ENCODE data around the gene CLPTM1L.
"Not testable (repeated sequence)": the region's sequence is repeated elsewhere in the genome, so short reads cannot be mapped to it uniquely, and the experiment has no call there.

CLPTM1L gene

GRCh38 chr5:1380011-1380817 is 35.3 kb upstream of the CLPTM1L start:
- Histone ChIP-seq H3K27ac (ENCODE audit: low read depth, low read length) (no peak overlapping the region), H3K9ac (ENCODE audit: low read depth, low read length) (no peak overlapping the region), H3K36me3 (ENCODE audit: control insufficient read depth, insufficient read depth, low read length) (no peaks in the 10 kb centered on the region), H3K9me3 (ENCODE audit: control insufficient read depth, insufficient read depth, low read length) (no peaks in the 10 kb centered on the region), H3K4me3 (ENCODE audit: low read depth, low read length) (no peak overlapping the region; the same call in 1 of the 2 replicates), H3K27me3 (ENCODE audit: control insufficient read depth, insufficient read depth, low read length) (peaks cover 33% of the 10 kb centered on the region), H3K4me1 (ENCODE audit: control insufficient read depth, insufficient read depth, low read length) (0 out of 2 replicates have a peak, but pooled peaks cover 4% of the 10 kb centered on the region)

GRCh38 chr5:1378866-1379659 is 34.2 kb upstream of the CLPTM1L start:
- no peaks in the 10 kb centered on the region for H3K36me3 ChIP-seq (ENCODE audit: control insufficient read depth, insufficient read depth, low read length)
- peaks cover 24% of the 10 kb centered on the region for H3K27me3 ChIP-seq (ENCODE audit: control insufficient read depth, insufficient read depth, low read length)
- no peaks in the 10 kb centered on the region for H3K9me3 ChIP-seq (ENCODE audit: control insufficient read depth, insufficient read depth, low read length)
- H3K9ac ChIP-seq (ENCODE audit: low read depth, low read length), result no peak overlapping the region
- H3K4me3 ChIP-seq (ENCODE audit: low read depth, low read length), result no peak overlapping the region
- no peak overlapping the region for H3K27ac ChIP-seq (ENCODE audit: low read depth, low read length)
- 0 out of 2 replicates have a peak, but pooled peaks cover 6% of the 10 kb centered on the region for H3K4me1 ChIP-seq (ENCODE audit: control insufficient read depth, insufficient read depth, low read length)

DNA sequence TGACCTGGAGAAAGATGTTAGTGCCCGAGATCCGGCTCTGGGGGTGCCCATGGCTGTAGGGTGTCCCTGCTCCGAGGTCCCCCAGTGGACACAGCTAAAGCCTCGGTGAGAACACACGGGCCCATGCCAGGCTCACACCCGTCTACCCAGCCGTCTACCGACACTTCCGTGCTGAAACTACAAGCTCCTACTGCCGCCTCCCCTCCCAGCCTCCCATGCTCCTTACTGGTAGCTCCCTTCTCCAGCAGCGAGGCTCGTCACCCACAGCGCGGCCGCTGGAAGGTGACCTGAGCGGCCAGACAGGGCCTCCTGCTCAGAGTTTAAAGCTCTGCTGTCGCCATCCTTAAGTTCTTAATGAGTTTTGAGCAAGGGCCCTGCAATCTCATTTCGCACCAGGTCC is 33.2 kb upstream of the CLPTM1L start:
- Histone ChIP-seq H3K9me3 (ENCODE audit: control insufficient read depth, insufficient read depth, low read length) (no peaks in the 10 kb centered on the region), H3K4me1 (ENCODE audit: control insufficient read depth, insufficient read depth, low read length) (0 out of 2 replicates have a peak, but pooled peaks cover 6% of the 10 kb centered on the region), H3K27ac (ENCODE audit: low read depth, low read length) (no peak overlapping the region), H3K4me3 (ENCODE audit: low read depth, low read length) (no peak overlapping the region), H3K36me3 (ENCODE audit: control insufficient read depth, insufficient read depth, low read length) (no peaks in the 10 kb centered on the region), H3K27me3 (ENCODE audit: control insufficient read depth, insufficient read depth, low read length) (peaks cover 24% of the 10 kb centered on the region), H3K9ac (ENCODE audit: low read depth, low read length) (no peak overlapping the region)

- Histone ChIP-seq H3K4me1 (ENCODE audit: control insufficient read depth, insufficient read depth, low read length) (0 out of 2 replicates have a peak, but pooled peaks cover 6% of the 10 kb centered on the region), H3K4me3 (ENCODE audit: low read depth, low read length) (no peak overlapping the region), H3K9ac (ENCODE audit: low read depth, low read length) (no peak overlapping the region), H3K27me3 (ENCODE audit: control insufficient read depth, insufficient read depth, low read length) (peaks cover 24% of the 10 kb centered on the region), H3K27ac (ENCODE audit: low read depth, low read length) (no peak overlapping the region), H3K36me3 (ENCODE audit: control insufficient read depth, insufficient read depth, low read length) (no peaks in the 10 kb centered on the region), H3K9me3 (ENCODE audit: control insufficient read depth, insufficient read depth, low read length) (no peaks in the 10 kb centered on the region)
These were observed 32.1 kb upstream of the CLPTM1L start for GRCh38 chr5:1376981-1377380.

GRCh38 chr5:1375871-1376810 is 31.2 kb upstream of the CLPTM1L start:
- no peaks in the 10 kb centered on the region for H3K9me3 ChIP-seq (ENCODE audit: control insufficient read depth, insufficient read depth, low read length)
- no peak overlapping the region for H3K4me3 ChIP-seq (ENCODE audit: low read depth, low read length)
- H3K9ac ChIP-seq (ENCODE audit: low read depth, low read length), result no peak overlapping the region
- no peaks in the 10 kb centered on the region for H3K36me3 ChIP-seq (ENCODE audit: control insufficient read depth, insufficient read depth, low read length)
- H3K4me1 ChIP-seq (ENCODE audit: control insufficient read depth, insufficient read depth, low read length), result 0 out of 2 replicates have a peak, but pooled peaks cover 6% of the 10 kb centered on the region
- H3K27ac ChIP-seq (ENCODE audit: low read depth, low read length), result no peak overlapping the region
- H3K27me3 ChIP-seq (ENCODE audit: control insufficient read depth, insufficient read depth, low read length), result peaks cover 18% of the 10 kb centered on the region

DNA sequence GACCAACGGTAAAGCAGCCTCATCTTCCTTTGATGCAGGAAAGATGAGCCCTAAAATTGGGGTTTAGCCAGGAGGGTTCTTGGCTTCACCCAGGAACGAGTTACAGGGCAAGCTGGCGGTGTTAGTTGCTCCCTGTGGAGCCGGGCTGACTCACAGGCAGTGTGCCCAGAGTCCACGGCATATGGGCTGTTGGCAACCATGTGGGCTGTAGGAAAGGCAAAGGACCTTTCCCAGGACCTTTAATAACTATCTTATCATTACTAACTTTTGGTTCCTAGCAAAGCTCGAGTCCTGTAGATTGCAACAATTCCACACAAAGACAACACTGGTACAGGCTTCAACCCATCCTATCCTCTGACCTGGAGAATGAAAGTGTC is 29.8 kb upstream of the CLPTM1L start:
- Histone ChIP-seq H3K4me1 (ENCODE audit: control insufficient read depth, insufficient read depth, low read length) (0 out of 2 replicates have a peak, but pooled peaks cover 2% of the 10 kb centered on the region), H3K27ac (ENCODE audit: low read depth, low read length) (no peak overlapping the region), H3K27me3 (ENCODE audit: control insufficient read depth, insufficient read depth, low read length) (peaks cover 9% of the 10 kb centered on the region)

GRCh38 chr5:1374030-1374678 is 29.3 kb upstream of the CLPTM1L start:
- Histone ChIP-seq H3K9me3 (ENCODE audit: control insufficient read depth, insufficient read depth, low read length) (no peaks in the 10 kb centered on the region), H3K9ac (ENCODE audit: low read depth, low read length) (no peak overlapping the region), H3K27me3 (ENCODE audit: control insufficient read depth, insufficient read depth, low read length) (peaks cover 4% of the 10 kb centered on the region; the same call in 1 of the 2 replicates), H3K27ac (ENCODE audit: low read depth, low read length) (no peak overlapping the region), H3K4me3 (ENCODE audit: low read depth, low read length) (no peak overlapping the region), H3K4me1 (ENCODE audit: control insufficient read depth, insufficient read depth, low read length) (0 out of 2 replicates have a peak, but pooled peaks cover 2% of the 10 kb centered on the region), H3K36me3 (ENCODE audit: control insufficient read depth, insufficient read depth, low read length) (no peaks in the 10 kb centered on the region)

More for the DNA sequence above, 29.8 kb upstream of the CLPTM1L start:
- Histone ChIP-seq H3K36me3 (ENCODE audit: control insufficient read depth, insufficient read depth, low read length) (no peaks in the 10 kb centered on the region), H3K9ac (ENCODE audit: low read depth, low read length) (no peak overlapping the region), H3K9me3 (ENCODE audit: control insufficient read depth, insufficient read depth, low read length) (no peaks in the 10 kb centered on the region), H3K4me3 (ENCODE audit: low read depth, low read length) (no peak overlapping the region)

DNA sequence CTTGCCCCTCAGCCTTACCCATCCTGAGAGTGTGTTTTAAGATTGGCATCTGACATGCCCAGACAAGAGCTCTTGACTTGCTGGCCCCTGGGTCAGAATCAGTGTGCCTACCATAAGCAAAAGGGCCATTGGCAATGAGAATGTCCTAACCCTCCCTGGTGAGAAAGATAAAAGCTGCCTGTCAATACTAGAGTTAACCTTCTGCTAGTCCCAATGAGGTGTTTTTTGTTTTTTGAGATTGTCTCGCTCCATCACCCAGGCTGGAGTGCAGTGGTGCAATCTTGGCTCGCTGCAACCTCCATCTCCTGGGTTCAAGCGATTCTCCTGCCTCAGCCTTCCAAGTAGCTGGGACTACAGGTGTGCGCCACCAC is 27.1 kb upstream of the CLPTM1L start:
- not testable (repeated sequence) for H3K4me1 ChIP-seq (ENCODE audit: control insufficient read depth, insufficient read depth, low read length); H3K4me3 ChIP-seq (ENCODE audit: low read depth, low read length); H3K36me3 ChIP-seq (ENCODE audit: control insufficient read depth, insufficient read depth, low read length); H3K27me3 ChIP-seq (ENCODE audit: control insufficient read depth, insufficient read depth, low read length); H3K9ac ChIP-seq (ENCODE audit: low read depth, low read length); H3K27ac ChIP-seq (ENCODE audit: low read depth, low read length); H3K9me3 ChIP-seq (ENCODE audit: control insufficient read depth, insufficient read depth, low read length)

GRCh38 chr5:1371218-1371971 is 26.5 kb upstream of the CLPTM1L start:
- Histone ChIP-seq H3K9ac (ENCODE audit: low read depth, low read length) (no peak overlapping the region), H3K9me3 (ENCODE audit: control insufficient read depth, insufficient read depth, low read length) (no peaks in the 10 kb centered on the region), H3K36me3 (ENCODE audit: control insufficient read depth, insufficient read depth, low read length) (no peaks in the 10 kb centered on the region), H3K27me3 (ENCODE audit: control insufficient read depth, insufficient read depth, low read length) (peaks cover 3% of the 10 kb centered on the region; the same call in 1 of the 2 replicates), H3K4me1 (ENCODE audit: control insufficient read depth, insufficient read depth, low read length) (0 out of 2 replicates have a peak, but pooled peaks cover 2% of the 10 kb centered on the region), H3K4me3 (ENCODE audit: low read depth, low read length) (no peak overlapping the region), H3K27ac (ENCODE audit: low read depth, low read length) (no peak overlapping the region)

All from HUES48 (cell line).